Measurements from ENCODE around the gene PTGIS. TPM values are rescaled to one million over a fixed set of nuclear protein-coding genes. Genes with fewer than 3 reads are reported as not detected.

PTGIS gene
- total RNA-seq, 1 donor from 2014 or later, result not detected

- DNase-seq (ENCODE audit: low read depth), result no peak
- no peak for TF ChIP-seq CTCF (conservative IDR thresholded peaks at IDR 0.05; ENCODE audit: low read depth, low read length)
- H3K4me3 ChIP-seq (ENCODE audit: low read depth, low read length), result no peak overlapping the region
These were observed 25.4 kb downstream of the PTGIS start for GRCh38 chr20:49542514-49542991.

- TF ChIP-seq CTCF (conservative IDR thresholded peaks at IDR 0.05; ENCODE audit: low read depth, low read length), result peak; percentile 85
- no peak for DNase-seq (ENCODE audit: low read depth)
- no peak overlapping the region for H3K4me3 ChIP-seq (ENCODE audit: low read depth, low read length)
These were observed 26.0 kb downstream of the PTGIS start for GRCh38 chr20:49541733-49542513.

GRCh38 chr20:49540687-49541435 lies 27.1 kb downstream of the PTGIS start:
- no peak for DNase-seq (ENCODE audit: low read depth)
- no peak overlapping the region for H3K4me3 ChIP-seq (ENCODE audit: low read depth, low read length)
- TF ChIP-seq CTCF (conservative IDR thresholded peaks at IDR 0.05; ENCODE audit: low read depth, low read length), result no peak

GRCh38 chr20:49540232-49540620 lies 27.7 kb downstream of the PTGIS start:
- no peak for TF ChIP-seq CTCF (conservative IDR thresholded peaks at IDR 0.05; ENCODE audit: low read depth, low read length)
- no peak overlapping the region for H3K4me3 ChIP-seq (ENCODE audit: low read depth, low read length)
- DNase-seq (ENCODE audit: low read depth), result no peak

GRCh38 chr20:49539481-49540231 lies 28.3 kb downstream of the PTGIS start:
- no peak for TF ChIP-seq CTCF (conservative IDR thresholded peaks at IDR 0.05; ENCODE audit: low read depth, low read length)
- H3K4me3 ChIP-seq (ENCODE audit: low read depth, low read length), result no peak overlapping the region
- DNase-seq (ENCODE audit: low read depth), result no peak

- no peak overlapping the region for H3K4me3 ChIP-seq (ENCODE audit: low read depth, low read length)
- TF ChIP-seq CTCF (conservative IDR thresholded peaks at IDR 0.05; ENCODE audit: low read depth, low read length), result no peak
- DNase-seq (ENCODE audit: low read depth), result no peak
These were observed 29.0 kb downstream of the PTGIS start for GRCh38 chr20:49538950-49539349.

Data from epithelial cell of proximal tubule (primary cell).